GM21723 (cell line): ENCODE results near the gene SLC18A3.

ENCODE experiments used
- ATAC-seq: cut with Tn5 transposase; IDR thresholded peaks from one replicate; pipeline ENCODE4 v1.9.1; 2021; ENCODE audit warnings: mild to moderate bottlenecking, moderate library complexity; ENCODE audit not compliant: unreplicated experiment

The SLC18A3 gene

DNA sequence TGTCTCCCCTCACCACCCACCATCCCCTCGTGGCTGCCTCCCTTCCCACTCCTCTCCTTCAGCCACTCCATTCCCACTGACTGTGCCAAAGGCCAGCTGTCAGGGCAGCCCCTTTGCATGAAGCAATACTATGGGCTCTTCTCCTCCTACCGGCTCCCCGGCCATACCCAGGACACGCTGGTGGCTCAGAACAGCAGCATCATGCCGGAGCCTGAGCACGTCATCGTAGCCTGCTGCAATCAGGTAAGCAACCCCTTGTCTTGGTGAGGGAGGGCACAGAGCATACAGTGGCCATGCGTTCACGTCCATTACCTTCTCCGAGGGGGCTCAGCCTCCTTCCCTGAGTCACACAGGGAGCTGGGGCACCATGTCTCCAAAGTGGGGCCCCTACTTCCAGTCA lies 15.3 kb downstream of the SLC18A3 start:
- no peak for ATAC-seq

DNA sequence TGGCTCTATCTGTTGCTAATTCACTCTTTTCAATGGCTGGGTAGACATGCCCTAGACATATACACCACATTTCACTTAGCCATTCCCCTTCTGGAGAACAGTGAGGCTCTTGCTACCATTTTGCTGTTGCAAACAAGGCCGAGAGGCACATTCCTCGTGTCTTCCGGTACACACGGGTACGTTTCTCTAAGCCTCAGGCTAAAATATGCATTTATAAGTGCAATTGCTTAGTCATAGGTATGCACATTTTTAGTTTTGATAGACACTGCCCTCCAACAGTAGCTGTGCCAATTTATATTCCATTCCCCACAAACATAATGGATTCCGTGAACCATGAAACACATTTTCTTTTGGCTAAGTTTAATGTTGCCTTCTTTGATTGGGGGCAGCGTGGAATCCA lies 16.9 kb downstream of the SLC18A3 start:
- ATAC-seq, result no peak

DNA sequence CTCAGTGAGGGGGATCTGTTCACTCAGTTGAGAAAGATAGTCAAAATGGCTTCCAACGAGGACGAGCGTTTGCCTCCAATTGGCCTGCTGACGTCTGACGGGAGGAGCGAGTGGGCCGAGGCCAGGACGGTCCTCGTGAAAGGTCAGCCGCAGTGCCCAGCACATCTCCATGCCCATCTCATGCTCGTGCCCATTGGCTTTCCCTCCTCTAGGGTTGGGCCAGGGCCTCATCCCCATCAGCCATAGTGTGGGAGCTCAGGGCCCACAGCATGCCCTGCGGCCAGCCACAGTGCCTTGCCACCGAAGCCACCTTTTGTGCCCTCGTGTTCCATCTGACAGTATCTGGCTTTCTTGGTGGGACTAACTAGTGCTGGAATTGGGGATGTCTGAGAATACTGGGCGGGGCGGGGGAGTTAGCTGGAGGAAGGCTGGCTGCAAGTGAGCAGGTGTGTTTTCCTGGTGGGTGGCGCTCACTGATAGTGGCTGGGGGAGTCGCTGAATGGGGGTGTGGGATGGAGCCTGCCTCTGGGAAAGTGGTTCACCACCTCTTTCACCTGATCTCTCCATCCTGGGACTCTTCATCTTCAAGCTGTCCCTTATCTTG lies 17.6 kb downstream of the SLC18A3 start:
- ATAC-seq, result no peak

DNA sequence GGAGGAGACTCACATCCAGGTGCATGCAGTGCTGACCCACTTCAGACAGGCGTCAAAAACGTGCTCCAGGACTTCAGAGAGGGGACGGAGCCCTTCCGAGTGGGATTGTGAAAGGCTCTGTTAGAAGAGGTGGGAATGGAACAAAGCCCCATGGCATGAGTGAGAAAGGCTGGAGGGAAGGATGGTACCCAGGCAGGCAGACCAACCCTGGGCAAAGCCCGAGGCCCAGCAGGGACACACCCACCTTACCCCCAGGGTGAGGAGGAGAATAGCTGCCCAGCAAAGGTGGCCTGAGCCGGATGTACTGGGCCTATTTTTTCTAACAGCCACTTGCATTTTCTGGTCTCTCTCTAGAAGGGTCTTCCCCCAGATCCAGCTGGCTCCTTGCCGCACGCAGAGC lies 18.5 kb downstream of the SLC18A3 start:
- ATAC-seq, result no peak

DNA sequence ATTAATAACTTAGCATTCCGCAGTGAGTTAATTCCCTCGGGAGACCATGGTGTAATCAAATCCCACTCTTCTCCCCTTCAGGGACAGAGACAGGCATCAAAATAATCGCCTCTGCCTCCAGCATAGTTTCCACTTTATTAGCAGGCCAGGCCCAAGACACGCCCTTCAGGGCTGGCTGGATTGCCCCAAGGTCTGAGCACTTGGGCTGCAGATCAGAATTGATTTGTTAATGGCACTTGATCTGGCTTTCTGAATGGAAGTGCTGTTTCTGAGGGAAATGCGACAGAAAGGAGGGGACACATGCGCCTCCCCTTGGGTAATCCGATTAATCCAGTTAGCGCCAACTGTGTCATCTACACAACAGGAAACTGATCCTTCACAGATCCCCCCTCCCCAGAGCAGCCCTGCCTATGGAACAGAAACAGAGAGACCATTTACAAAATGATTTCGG lies 19.3 kb downstream of the SLC18A3 start:
- no peak for ATAC-seq

DNA sequence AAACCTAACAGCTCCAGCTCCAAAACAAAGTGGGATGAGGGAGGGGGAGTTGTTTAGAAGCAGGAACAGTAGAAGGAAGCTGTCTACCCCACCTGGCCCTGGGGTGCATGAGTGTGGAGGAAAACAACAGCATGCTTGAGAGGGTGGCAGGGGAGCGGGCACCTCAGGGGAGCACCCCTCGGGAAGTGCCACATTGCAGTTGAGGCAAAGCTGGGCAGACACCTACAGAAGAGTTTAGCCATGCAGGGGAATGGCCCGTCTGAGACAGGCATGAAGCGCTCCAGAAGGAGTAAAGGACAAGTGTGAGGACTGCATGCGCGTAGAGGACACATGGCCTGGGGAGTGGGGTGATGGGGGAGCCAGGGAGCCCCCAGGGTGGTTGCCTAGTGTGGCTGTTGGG lies 21.9 kb downstream of the SLC18A3 start:
- ATAC-seq, result no peak

DNA sequence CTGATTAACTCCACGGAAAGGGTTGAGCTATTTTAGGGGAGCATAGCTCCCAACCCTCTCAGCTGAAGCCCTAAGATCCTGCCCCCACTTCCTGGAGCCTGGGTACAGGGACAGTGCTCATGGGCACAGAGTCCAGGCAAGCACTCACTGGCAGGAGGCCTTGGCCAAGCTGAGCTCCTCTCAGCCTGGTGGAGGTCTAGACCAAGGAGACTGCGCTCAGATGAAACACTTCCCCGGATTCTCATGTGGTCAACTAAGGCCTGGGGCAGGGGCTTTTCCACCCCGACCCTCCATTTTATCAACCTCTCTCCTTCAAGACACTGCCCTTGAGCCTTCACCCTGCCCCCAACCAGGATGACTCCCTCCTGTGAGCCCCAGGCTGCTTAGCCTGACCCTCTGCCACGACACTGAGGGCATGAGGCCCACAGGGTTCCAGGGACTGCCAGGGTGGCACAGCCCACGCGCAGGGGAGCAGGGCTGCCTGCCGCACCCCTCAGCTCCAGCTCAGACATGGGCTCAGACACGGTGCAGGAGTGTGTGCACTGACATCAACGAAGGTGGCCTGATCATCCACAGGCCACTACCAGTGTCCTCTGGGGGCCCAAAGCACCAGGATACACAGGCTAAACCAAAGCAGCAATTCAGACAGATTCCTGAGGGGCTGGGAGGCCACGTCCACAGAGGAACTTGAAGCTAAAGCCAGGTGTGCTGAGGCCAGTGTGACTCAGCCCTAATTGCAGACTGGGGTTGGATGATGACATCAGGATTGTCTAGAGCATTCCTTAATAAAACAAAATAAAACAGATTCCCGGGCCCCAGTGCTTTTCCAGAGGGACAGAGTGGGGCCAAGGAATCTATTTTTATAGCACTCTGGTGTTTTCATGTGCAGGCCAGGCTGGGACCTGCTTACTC lies 22.6 kb downstream of the SLC18A3 start:
- no peak for ATAC-seq

DNA sequence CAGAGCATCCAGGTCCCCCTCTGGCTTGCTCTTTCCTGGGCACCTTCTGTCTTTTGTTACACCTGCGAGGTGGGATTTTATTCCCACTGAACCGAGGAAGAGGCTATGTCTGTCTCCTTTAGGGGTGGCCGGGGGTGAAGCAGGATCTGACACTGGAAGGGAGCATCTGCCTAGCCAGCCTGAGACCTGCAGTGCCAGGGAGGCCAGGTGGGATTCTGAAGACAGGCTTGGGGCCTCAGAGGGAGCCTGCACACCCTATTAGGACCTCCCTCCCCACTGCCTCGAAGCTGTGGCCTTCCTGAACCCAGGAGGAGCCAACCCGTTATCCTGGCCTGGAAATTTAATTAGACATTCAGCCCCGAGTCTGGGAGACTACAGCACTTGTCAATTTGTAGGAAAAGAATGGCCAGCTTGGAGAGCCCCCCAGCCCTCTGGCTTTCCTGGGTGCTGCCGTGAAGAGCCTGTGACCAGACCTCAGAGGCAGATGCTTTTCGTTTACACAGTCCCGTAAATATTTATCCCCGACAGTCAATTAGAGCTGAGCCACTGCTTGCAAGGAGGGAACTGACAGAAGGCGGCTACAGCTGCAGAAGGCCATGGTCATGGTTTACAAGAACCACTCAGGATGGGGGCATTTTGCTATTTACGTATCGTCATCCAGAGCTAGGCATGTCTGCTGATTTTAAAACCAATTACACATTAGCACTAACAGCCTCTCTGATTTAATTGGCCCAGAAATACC lies 23.4 kb downstream of the SLC18A3 start:
- ATAC-seq, result no peak

DNA sequence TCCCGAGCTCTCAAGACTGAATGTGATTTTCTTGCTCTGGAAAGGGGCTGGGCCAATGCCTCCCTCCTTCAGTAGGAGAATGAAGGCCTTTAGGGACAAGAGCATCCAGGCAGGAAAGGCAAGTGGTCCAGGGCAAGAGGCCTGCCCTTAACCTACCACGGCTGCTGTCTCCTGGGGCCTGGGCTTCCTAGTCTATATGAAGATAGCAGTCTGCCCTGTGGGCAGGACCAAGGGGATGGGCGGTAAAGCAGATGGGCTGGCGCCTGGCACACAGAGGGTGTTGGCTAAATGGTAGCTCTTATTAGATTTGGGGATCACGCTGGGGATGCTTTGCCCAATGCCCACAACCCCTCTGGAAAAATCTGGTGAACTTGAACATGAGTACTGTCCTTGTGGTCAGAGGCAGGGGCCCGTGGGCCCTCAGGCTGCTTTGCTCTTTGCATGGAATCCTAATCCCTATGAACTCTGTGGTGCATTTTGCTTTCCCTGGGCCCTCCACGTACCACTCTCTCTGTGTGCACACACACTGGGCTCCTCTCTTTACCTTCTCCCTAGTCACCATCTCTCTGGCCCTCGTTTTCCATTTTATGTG lies 24.1 kb downstream of the SLC18A3 start:
- no peak for ATAC-seq

DNA sequence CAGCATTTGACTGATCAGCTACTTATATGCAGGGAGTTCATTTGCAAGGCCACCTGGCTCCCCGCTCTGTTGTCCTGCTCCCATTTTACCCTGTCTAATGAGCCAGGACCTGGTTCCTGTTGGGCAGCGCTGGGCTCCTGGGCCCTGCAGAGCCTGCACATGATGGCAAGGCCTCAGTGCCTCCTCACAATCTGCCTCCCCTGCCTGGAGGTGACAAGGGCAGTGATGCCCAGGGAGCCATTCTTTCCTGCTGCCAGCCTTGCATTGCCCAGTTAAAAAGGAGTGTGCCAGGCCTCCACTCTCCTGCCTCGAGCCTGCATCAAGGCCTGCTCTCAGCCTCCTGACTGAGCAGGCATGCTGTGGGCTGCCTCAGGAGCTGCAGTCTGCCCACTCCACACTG lies 32.2 kb downstream of the SLC18A3 start:
- no peak for ATAC-seq

DNA sequence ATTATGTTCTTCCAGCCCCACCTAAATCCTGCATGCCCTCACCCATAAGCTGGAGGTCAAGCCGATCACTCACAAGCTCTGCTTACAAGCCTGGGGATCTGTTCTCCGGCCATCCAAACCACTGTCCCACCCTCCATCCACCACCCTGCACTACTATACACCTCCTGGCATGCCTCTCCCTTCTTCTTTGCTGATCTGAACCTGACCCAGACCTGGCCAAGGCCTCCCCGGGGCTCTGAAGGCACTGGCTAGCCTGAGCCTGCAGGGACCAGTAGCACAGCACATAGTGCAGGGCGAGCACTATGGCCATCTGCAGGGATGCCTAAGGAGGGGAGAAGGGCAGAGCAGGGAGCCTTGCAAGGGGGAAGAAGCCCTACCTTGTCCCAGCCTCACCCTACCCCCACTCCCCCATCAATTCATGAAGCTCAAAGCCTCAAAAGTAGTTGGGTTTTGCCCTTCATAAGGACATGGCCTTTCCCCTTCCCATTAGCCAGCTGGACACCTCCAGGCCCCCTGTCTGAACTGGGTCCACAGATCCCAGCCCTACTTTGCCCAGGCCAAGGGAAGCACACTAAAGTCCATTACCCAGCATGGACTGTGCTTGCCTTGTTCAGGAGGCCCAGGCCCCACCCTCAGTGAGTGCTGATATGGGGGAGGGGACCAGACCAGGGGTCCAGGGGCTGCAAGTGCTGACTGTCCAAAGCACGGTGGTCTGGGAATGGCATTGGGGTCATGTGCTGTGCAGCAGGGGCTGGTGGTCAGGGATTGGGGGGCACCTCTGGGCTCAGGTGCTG lies 33.3 kb downstream of the SLC18A3 start:
- no peak for ATAC-seq

DNA sequence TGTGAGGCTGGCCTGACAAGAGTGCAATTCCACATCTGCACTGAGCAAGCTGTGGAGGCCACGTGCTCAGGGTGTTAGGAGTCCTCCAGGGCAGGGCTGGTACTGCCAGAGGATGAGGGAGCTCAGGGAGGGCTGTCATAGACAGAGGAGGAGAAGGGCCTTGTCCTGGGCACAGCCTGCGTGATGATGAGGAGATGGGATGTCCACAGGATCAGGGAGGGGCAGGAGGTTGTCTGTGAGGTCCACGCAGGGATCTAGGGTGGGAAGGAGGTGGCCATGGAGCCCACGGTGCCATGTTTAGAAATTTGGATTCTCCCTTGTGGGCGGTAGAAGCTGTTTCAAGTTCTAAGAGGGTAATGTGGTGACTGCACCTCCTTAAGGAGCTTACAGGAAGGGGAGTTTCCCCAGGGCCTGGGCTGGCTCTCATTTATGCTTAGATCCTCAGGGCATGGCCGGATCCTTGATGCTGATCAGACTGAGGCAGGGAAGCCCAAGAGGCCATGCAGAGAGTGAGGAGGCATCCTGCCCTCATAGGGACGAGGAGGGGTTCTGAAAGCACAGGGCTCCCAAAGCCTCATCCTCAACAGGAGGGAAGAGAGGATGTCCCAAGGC lies 34.0 kb downstream of the SLC18A3 start:
- no peak for ATAC-seq

DNA sequence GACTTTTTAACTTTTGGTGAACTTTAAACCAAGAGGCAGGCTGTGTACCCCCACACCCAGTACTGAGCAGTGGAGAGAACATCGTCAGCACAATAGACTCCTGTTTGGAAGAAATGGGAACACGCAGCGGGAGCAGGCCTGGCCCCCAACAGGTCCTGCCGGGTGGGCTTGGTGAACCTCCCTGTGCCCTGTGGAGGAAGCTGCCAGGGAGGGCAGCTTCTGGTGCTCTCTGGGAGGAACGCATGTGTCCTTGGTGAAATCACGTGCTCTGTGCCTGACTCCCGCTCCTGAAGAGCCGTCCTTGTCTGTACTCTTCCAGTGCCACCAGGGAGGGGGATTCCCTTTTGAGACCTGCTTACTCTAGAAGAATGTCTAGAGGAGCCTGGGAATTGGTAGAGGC lies 35.3 kb downstream of the SLC18A3 start:
- no peak for ATAC-seq

DNA sequence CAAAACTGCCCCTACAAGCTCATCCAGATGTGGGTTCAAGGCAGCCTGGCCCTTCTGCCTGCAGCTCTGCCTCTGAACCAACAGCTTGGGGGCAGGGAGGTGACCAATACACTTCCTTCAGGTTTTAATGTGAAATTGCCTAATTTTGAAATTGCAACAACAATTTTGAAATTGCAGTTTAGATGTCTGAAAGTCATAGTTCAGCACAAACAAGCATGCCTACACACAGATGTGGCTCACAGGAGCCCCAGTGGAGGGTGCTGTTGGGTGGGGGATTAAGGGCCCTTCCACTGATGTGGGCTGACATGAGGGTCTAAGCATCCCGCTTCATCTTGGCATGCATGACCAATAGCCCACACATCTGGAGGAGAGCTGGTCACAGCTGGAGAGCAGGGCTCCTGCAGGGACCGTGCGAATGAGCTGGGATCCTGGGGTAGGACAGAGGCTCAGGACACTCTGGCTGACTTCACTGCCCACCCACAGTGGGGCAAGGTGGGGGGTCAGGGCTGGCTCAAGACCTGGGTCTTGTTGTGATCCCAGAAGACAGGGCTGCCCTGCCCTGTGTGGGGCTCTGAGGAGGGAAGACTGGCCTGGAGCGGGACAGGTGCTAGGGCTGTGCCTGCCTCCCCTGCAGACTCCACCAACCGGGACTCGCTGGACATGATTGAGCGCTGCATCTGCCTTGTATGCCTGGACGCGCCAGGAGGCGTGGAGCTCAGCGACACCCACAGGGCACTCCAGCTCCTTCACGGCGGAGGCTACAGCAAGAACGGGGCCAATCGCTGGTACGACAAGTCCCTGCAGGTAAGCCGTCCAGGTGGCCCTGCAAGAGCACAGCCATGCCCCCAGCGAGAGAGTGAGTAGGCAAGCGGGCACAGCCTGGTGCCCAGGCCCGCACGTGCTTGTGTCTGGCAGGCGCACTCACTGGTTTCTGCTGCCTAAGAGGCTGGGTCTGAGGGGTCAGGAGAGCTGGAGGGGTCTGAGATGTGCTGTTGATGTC lies 36.1 kb downstream of the SLC18A3 start:
- no peak for ATAC-seq

DNA sequence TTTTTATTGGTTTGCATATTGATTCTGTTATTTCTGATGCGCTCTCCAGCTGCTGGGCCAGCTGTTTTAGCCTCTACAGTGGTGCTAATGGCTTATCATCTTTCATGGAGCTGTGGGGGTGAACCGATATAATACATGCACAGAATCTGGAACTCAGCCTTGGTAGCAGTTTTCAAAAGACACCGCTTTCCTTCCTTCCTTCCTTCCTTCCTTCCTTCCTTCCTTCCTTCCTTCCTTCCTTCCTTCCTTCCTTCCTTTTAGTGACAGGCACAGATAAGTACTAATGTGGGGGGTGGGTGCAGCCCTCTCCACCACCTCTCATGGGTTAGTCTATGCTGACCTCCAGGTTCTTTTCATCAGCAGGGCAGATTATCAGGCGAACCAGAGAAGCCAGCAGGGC lies 37.4 kb downstream of the SLC18A3 start:
- no peak for ATAC-seq

DNA sequence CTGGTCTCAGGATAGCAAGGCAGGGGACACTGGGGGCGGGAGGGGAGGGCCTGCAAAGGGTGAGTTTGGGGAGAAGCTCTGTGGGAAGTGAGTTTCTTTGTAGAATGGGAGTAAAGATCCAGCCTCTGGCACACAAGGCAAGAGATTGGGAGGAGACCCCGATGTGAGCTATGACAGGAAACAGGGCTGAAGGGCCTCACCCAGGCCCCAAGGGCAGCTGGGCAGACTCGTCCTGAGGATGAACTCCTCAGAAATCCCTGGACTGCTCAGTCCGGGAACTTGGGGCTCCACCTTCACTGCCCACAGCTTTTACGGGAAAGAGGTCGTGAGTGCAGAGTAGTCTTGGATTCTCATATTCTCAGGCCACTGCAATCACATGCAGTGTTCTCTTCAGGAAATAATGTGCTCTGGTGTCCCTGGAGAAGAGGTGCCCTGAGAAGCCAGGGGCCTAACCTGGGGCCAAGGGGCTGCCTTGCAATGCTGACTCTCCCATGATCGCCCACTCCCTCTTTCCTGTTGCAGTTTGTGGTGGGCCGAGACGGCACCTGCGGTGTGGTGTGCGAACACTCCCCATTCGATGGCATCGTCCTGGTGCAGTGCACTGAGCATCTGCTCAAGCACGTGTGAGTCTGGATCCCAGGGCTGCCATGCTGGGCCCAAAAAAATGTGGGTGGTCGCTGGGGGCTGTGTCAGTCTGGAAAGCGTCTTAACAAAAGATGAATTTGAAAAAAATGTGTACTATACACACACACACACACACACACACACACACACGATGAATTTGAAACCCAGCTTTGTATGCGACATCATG lies 38.1 kb downstream of the SLC18A3 start:
- no peak for ATAC-seq

DNA sequence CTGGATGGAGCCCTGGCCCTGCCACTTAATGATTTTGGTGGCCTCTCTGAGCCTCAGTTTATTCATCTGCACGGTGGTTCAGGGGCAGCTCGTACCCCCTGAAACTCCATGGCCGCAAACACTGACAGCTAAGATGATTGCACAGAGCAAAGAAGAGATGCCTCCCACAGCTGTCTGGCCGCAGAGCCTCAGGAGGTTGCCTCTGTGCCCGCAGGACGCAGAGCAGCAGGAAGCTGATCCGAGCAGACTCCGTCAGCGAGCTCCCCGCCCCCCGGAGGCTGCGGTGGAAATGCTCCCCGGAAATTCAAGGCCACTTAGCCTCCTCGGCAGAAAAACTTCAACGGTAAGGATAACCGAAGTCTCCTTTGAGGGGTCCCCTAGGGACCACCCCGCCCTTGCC lies 39.2 kb downstream of the SLC18A3 start:
- no peak for ATAC-seq
